Measurements from ENCODE around the gene CACNA2D3.

CACNA2D3 gene

GRCh38 chr3:54494209-54494608 is 371.9 kb downstream of the CACNA2D3 start:
- no peaks in the 10 kb centered on the region for H3K36me3 ChIP-seq (ENCODE audit: insufficient read depth, low read length)
- no peak overlapping the region for H2AFZ ChIP-seq (ENCODE audit: low read depth, low read length)
- H3K27me3 ChIP-seq (ENCODE audit: insufficient read depth, low read length), result no peaks in the 10 kb centered on the region
- H3K4me1 ChIP-seq (ENCODE audit: insufficient read depth, low read length), result no peaks in the 10 kb centered on the region
- no peak overlapping the region for H3K4me3 ChIP-seq (ENCODE audit: low read length)
- H3K9me3 ChIP-seq (ENCODE audit: low read length), result no peaks in the 10 kb centered on the region

- no peak overlapping the region for H2AFZ ChIP-seq (ENCODE audit: low read depth, low read length)
- no peaks in the 10 kb centered on the region for H3K27me3 ChIP-seq (ENCODE audit: insufficient read depth, low read length)
- no peak overlapping the region for H3K4me3 ChIP-seq (ENCODE audit: low read length)
- H3K9me3 ChIP-seq (ENCODE audit: low read length), result no peaks in the 10 kb centered on the region
- no peaks in the 10 kb centered on the region for H3K36me3 ChIP-seq (ENCODE audit: insufficient read depth, low read length)
- H3K4me1 ChIP-seq (ENCODE audit: insufficient read depth, low read length), result no peaks in the 10 kb centered on the region
Observed at GRCh38 chr3:54506603-54507002, 384.3 kb downstream of the CACNA2D3 start.

GRCh38 chr3:54507876-54508460 is 385.6 kb downstream of the CACNA2D3 start:
- Histone ChIP-seq H3K27me3 (ENCODE audit: insufficient read depth, low read length) (no peaks in the 10 kb centered on the region), H3K4me1 (ENCODE audit: insufficient read depth, low read length) (no peaks in the 10 kb centered on the region), H3K9me3 (ENCODE audit: low read length) (no peaks in the 10 kb centered on the region), H3K4me3 (ENCODE audit: low read length) (no peak overlapping the region), H3K36me3 (ENCODE audit: insufficient read depth, low read length) (no peaks in the 10 kb centered on the region), H2AFZ (ENCODE audit: low read depth, low read length) (no peak overlapping the region)

- no peak overlapping the region for H3K4me3 ChIP-seq (ENCODE audit: low read length)
- no peaks in the 10 kb centered on the region for H3K27me3 ChIP-seq (ENCODE audit: insufficient read depth, low read length)
- no peak overlapping the region for H2AFZ ChIP-seq (ENCODE audit: low read depth, low read length)
- no peaks in the 10 kb centered on the region for H3K9me3 ChIP-seq (ENCODE audit: low read length)
- H3K4me1 ChIP-seq (ENCODE audit: insufficient read depth, low read length), result no peaks in the 10 kb centered on the region
- H3K36me3 ChIP-seq (ENCODE audit: insufficient read depth, low read length), result no peaks in the 10 kb centered on the region
Observed at GRCh38 chr3:54510506-54510905, 388.2 kb downstream of the CACNA2D3 start.

GRCh38 chr3:54511766-54512365 is 389.5 kb downstream of the CACNA2D3 start:
- Histone ChIP-seq H3K36me3 (ENCODE audit: insufficient read depth, low read length) (no peaks in the 10 kb centered on the region), H3K9me3 (ENCODE audit: low read length) (no peaks in the 10 kb centered on the region), H3K4me1 (ENCODE audit: insufficient read depth, low read length) (no peaks in the 10 kb centered on the region), H3K4me3 (ENCODE audit: low read length) (no peak overlapping the region), H2AFZ (ENCODE audit: low read depth, low read length) (no peak overlapping the region), H3K27me3 (ENCODE audit: insufficient read depth, low read length) (no peaks in the 10 kb centered on the region)

GRCh38 chr3:54514006-54514405 is 391.7 kb downstream of the CACNA2D3 start:
- Histone ChIP-seq H2AFZ (ENCODE audit: low read depth, low read length) (no peak overlapping the region), H3K4me1 (ENCODE audit: insufficient read depth, low read length) (no peaks in the 10 kb centered on the region), H3K9me3 (ENCODE audit: low read length) (no peaks in the 10 kb centered on the region), H3K36me3 (ENCODE audit: insufficient read depth, low read length) (no peaks in the 10 kb centered on the region), H3K27me3 (ENCODE audit: insufficient read depth, low read length) (no peaks in the 10 kb centered on the region), H3K4me3 (ENCODE audit: low read length) (no peak overlapping the region)

- no peaks in the 10 kb centered on the region for H3K27me3 ChIP-seq (ENCODE audit: insufficient read depth, low read length)
- no peaks in the 10 kb centered on the region for H3K9me3 ChIP-seq (ENCODE audit: low read length)
- H2AFZ ChIP-seq (ENCODE audit: low read depth, low read length), result no peak overlapping the region
- H3K36me3 ChIP-seq (ENCODE audit: insufficient read depth, low read length), result no peaks in the 10 kb centered on the region
- H3K4me3 ChIP-seq (ENCODE audit: low read length), result no peak overlapping the region
- no peaks in the 10 kb centered on the region for H3K4me1 ChIP-seq (ENCODE audit: insufficient read depth, low read length)
Observed at GRCh38 chr3:54514416-54514815, 392.1 kb downstream of the CACNA2D3 start.

GRCh38 chr3:54515441-54516213 is 393.3 kb downstream of the CACNA2D3 start:
- Histone ChIP-seq H2AFZ (ENCODE audit: low read depth, low read length) (no peak overlapping the region), H3K9me3 (ENCODE audit: low read length) (no peaks in the 10 kb centered on the region), H3K27me3 (ENCODE audit: insufficient read depth, low read length) (no peaks in the 10 kb centered on the region), H3K4me1 (ENCODE audit: insufficient read depth, low read length) (no peaks in the 10 kb centered on the region), H3K36me3 (ENCODE audit: insufficient read depth, low read length) (no peaks in the 10 kb centered on the region), H3K4me3 (ENCODE audit: low read length) (no peak overlapping the region)

GRCh38 chr3:54517424-54517823 is 395.1 kb downstream of the CACNA2D3 start:
- Histone ChIP-seq H3K9me3 (ENCODE audit: low read length) (no peaks in the 10 kb centered on the region), H2AFZ (ENCODE audit: low read depth, low read length) (no peak overlapping the region), H3K36me3 (ENCODE audit: insufficient read depth, low read length) (no peaks in the 10 kb centered on the region), H3K4me1 (ENCODE audit: insufficient read depth, low read length) (no peaks in the 10 kb centered on the region), H3K4me3 (ENCODE audit: low read length) (no peak overlapping the region), H3K27me3 (ENCODE audit: insufficient read depth, low read length) (no peaks in the 10 kb centered on the region)

- no peaks in the 10 kb centered on the region for H3K36me3 ChIP-seq (ENCODE audit: insufficient read depth, low read length)
- H2AFZ ChIP-seq (ENCODE audit: low read depth, low read length), result no peak overlapping the region
- no peaks in the 10 kb centered on the region for H3K27me3 ChIP-seq (ENCODE audit: insufficient read depth, low read length)
- no peaks in the 10 kb centered on the region for H3K4me1 ChIP-seq (ENCODE audit: insufficient read depth, low read length)
- no peak overlapping the region for H3K4me3 ChIP-seq (ENCODE audit: low read length)
- no peaks in the 10 kb centered on the region for H3K9me3 ChIP-seq (ENCODE audit: low read length)
Observed at GRCh38 chr3:54518011-54518675, 395.8 kb downstream of the CACNA2D3 start.

- no peak overlapping the region for H2AFZ ChIP-seq (ENCODE audit: low read depth, low read length)
- H3K4me1 ChIP-seq (ENCODE audit: insufficient read depth, low read length), result no peaks in the 10 kb centered on the region
- no peaks in the 10 kb centered on the region for H3K9me3 ChIP-seq (ENCODE audit: low read length)
- H3K4me3 ChIP-seq (ENCODE audit: low read length), result no peak overlapping the region
- no peaks in the 10 kb centered on the region for H3K36me3 ChIP-seq (ENCODE audit: insufficient read depth, low read length)
- H3K27me3 ChIP-seq (ENCODE audit: insufficient read depth, low read length), result no peaks in the 10 kb centered on the region
Observed at GRCh38 chr3:54519493-54519892, 397.1 kb downstream of the CACNA2D3 start.

- Histone ChIP-seq H3K36me3 (ENCODE audit: insufficient read depth, low read length) (no peaks in the 10 kb centered on the region), H3K4me1 (ENCODE audit: insufficient read depth, low read length) (no peaks in the 10 kb centered on the region), H3K27me3 (ENCODE audit: insufficient read depth, low read length) (no peaks in the 10 kb centered on the region), H3K9me3 (ENCODE audit: low read length) (no peaks in the 10 kb centered on the region), H3K4me3 (ENCODE audit: low read length) (no peak overlapping the region), H2AFZ (ENCODE audit: low read depth, low read length) (no peak overlapping the region)
Observed at GRCh38 chr3:54520060-54520459, 397.7 kb downstream of the CACNA2D3 start.

GRCh38 chr3:54527521-54527920 is 405.2 kb downstream of the CACNA2D3 start:
- H3K27me3 ChIP-seq (ENCODE audit: insufficient read depth, low read length), result no peaks in the 10 kb centered on the region
- no peak overlapping the region for H3K4me3 ChIP-seq (ENCODE audit: low read length)
- no peaks in the 10 kb centered on the region for H3K4me1 ChIP-seq (ENCODE audit: insufficient read depth, low read length)
- no peak overlapping the region for H2AFZ ChIP-seq (ENCODE audit: low read depth, low read length)
- H3K9me3 ChIP-seq (ENCODE audit: low read length), result no peaks in the 10 kb centered on the region
- H3K36me3 ChIP-seq (ENCODE audit: insufficient read depth, low read length), result no peaks in the 10 kb centered on the region
